ENCODE measurements around the gene ETS1.

Gene ETS1

DNA sequence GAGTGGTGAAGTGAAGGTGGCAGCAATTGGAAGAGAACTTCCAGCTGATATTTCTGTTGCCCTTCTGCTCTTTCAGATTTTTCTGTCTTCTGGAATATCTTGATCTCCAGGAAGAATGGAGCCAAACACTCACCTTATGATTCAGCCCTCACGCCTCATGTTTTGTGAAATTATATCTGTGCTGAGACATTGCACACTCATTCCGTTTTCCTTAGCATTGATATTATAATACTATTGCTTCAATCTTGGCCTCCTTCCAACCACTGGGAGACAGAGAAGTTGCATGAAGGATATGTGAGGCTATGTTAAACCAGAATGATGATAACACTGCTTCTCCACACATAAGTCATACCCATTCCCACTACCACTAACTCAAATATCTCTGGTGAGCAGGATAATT lies 177.9 kb downstream of the ETS1 start:
- H3K4me3 ChIP-seq (replicated peaks; ENCODE audit: low read depth, low read length), result no peak overlapping the region
- TF ChIP-seq, protein P1, sequence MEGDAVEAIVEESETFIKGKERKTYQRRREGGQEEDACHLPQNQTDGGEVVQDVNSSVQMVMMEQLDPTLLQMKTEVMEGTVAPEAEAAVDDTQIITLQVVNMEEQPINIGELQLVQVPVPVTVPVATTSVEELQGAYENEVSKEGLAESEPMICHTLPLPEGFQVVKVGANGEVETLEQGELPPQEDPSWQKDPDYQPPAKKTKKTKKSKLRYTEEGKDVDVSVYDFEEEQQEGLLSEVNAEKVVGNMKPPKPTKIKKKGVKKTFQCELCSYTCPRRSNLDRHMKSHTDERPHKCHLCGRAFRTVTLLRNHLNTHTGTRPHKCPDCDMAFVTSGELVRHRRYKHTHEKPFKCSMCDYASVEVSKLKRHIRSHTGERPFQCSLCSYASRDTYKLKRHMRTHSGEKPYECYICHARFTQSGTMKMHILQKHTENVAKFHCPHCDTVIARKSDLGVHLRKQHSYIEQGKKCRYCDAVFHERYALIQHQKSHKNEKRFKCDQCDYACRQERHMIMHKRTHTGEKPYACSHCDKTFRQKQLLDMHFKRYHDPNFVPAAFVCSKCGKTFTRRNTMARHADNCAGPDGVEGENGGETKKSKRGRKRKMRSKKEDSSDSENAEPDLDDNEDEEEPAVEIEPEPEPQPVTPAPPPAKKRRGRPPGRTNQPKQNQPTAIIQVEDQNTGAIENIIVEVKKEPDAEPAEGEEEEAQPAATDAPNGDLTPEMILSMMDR (IDR thresholded peaks at IDR 0.05; ENCODE audit: low read depth, low read length, missing control alignments), result no peak
- no peak for DNase-seq (ENCODE audit: extremely low read depth, low read depth)

Data from HFF-Myc (cell line).